MM.1S (cell line): ENCODE results near the gene CDH16.

ENCODE experiments used
- EZH2 ChIP-seq: fragments of 300-600 bp; sonication (generic); optimal IDR thresholded peaks from 2 replicates; pipeline ENCODE3; 2017; ENCODE audit warnings: low read depth, mild to moderate bottlenecking, antibody characterized with exemption, low read length, mixed read lengths
- EZH2phosphoT487 ChIP-seq: fragments of 300-600 bp; sonication (generic); IDR thresholded peaks from 2 replicates; pipeline ENCODE4 v1.6.1; 2018; ENCODE audit warnings: antibody characterized with exemption, low read length
- TF ChIP-seq, protein P1 (sequence below): fragments of 300-600 bp; sonication (generic); IDR thresholded peaks from 2 replicates; pipeline ENCODE4 v1.5.1; 2016; ENCODE audit warnings: antibody characterized with exemption, low read length, mixed read lengths

DNA sequence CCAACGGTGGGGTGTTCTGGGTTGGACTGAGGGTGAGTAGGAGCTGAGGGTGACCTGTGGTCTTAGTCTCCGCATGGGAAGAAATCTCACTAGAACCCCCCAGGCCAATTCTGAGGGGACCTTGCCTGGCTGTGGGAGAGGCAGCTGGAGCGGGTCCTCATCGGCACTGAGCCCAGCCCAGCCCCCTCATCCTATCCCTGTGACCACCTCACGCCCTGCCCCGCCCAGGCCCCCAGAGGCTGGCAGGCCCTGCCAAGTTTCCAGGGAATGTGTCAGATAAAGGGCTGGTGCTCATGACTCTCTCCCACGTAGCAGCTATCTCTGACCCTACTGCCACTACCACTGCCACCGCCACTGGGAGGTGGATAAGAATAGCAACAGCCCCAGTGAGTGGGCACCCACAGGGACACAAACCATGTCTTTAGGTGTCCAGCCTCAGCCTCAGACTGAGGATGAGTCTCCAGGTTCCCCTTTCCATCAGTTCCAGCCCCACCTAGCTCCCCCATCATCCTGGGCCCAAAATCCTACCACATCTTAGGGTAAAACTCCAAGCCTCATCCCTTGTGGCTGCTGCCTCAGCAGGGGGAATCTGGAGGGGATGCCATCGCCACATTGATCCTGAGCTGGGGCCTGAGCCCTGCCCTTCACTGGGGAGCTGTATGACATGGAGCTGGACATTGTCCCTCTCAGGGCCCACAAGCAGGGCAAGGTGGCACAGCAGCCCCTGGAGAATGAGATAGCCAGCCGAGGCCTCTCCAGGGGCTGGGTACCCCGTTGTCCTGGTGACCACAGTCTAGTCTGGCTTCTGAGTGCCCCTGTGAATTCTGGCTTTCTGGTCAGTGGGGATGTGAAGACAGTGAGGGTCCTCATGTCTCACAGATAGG lies 14.9 kb downstream of the CDH16 start:
- TF ChIP-seq, protein P1, sequence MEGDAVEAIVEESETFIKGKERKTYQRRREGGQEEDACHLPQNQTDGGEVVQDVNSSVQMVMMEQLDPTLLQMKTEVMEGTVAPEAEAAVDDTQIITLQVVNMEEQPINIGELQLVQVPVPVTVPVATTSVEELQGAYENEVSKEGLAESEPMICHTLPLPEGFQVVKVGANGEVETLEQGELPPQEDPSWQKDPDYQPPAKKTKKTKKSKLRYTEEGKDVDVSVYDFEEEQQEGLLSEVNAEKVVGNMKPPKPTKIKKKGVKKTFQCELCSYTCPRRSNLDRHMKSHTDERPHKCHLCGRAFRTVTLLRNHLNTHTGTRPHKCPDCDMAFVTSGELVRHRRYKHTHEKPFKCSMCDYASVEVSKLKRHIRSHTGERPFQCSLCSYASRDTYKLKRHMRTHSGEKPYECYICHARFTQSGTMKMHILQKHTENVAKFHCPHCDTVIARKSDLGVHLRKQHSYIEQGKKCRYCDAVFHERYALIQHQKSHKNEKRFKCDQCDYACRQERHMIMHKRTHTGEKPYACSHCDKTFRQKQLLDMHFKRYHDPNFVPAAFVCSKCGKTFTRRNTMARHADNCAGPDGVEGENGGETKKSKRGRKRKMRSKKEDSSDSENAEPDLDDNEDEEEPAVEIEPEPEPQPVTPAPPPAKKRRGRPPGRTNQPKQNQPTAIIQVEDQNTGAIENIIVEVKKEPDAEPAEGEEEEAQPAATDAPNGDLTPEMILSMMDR: no peak
- TF ChIP-seq EZH2 (no peak), EZH2phosphoT487 (no peak)
